ENCODE measurements around the gene RNF112.

Gene RNF112

DNA sequence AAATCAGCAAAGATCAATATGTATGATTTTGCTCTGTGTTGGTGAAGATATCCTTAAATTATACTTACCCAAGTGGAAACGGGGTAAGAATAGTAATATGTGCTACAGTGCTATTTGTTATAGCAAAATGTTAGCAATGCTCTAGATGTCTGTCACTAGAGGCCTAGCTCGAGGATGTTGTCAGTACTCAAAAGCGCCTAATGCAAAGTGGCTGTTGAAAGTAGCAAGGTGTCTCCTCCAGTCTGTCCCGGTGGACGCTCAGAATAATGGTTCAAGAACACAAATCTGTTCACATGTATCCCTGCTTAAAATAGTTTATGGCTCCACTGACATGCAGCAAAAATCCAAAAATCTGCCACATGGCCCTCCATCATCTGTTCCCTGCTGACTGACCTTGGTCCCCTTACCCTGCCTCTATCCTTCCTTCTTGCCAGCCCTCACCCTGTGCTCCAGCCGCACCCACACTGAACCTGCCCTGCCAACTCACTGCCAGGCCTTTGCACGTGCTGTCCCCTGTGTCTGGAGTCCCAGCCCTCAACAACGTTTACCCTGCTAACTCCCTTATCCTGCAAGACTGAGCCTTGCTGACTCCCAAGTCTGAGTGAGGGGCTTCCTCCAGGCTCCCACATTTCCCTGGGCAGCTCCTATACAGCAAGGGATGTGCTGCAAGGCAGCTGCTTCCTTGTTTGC lies 9.6 kb upstream of the RNF112 start:
- H3K27ac Mint-ChIP-seq = no peak overlapping the region
- TF ChIP-seq, protein P1, sequence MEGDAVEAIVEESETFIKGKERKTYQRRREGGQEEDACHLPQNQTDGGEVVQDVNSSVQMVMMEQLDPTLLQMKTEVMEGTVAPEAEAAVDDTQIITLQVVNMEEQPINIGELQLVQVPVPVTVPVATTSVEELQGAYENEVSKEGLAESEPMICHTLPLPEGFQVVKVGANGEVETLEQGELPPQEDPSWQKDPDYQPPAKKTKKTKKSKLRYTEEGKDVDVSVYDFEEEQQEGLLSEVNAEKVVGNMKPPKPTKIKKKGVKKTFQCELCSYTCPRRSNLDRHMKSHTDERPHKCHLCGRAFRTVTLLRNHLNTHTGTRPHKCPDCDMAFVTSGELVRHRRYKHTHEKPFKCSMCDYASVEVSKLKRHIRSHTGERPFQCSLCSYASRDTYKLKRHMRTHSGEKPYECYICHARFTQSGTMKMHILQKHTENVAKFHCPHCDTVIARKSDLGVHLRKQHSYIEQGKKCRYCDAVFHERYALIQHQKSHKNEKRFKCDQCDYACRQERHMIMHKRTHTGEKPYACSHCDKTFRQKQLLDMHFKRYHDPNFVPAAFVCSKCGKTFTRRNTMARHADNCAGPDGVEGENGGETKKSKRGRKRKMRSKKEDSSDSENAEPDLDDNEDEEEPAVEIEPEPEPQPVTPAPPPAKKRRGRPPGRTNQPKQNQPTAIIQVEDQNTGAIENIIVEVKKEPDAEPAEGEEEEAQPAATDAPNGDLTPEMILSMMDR (IDR thresholded peaks at IDR 0.05) = no peak
- DNase-seq = no peak
- H3K36me3 Mint-ChIP-seq (ENCODE audit: low read depth) = no peaks in the 10 kb centered on the region
- H3K27me3 Mint-ChIP-seq (ENCODE audit: low read depth, poor library complexity) = no peaks in the 10 kb centered on the region
- H3K9me3 Mint-ChIP-seq = no peaks in the 10 kb centered on the region
- H3K4me1 Mint-ChIP-seq = peaks cover 19% of the 10 kb centered on the region
- no peak overlapping the region for H3K4me3 Mint-ChIP-seq

DNA sequence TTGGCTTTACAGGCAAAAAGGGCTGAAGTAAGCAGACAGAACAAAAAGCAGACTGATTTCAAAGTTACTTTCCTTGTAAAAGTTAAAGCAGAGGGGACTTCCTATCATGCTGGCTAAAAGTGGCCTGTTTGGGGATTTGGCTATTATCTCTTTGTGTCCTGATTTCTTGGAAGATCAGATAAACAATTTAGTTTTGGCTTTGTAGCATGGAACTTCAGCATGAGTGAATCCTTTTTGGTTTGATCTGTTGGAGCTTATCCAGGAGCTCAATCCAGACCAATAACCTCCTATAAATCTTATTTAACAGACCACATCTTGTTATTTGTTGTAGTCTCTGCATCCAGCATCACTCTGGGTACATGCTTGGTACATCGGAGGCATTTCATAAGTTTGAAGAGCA lies 8.9 kb upstream of the RNF112 start:
- Mint-ChIP-seq H3K4me1 (peaks cover 14% of the 10 kb centered on the region), H3K27me3 (ENCODE audit: low read depth, poor library complexity) (no peaks in the 10 kb centered on the region), H3K27ac (no peak overlapping the region), H3K36me3 (ENCODE audit: low read depth) (no peaks in the 10 kb centered on the region), H3K9me3 (no peaks in the 10 kb centered on the region), H3K4me3 (no peak overlapping the region)
- TF ChIP-seq, protein P1 (IDR thresholded peaks at IDR 0.05) = no peak
- DNase-seq = no peak

DNA sequence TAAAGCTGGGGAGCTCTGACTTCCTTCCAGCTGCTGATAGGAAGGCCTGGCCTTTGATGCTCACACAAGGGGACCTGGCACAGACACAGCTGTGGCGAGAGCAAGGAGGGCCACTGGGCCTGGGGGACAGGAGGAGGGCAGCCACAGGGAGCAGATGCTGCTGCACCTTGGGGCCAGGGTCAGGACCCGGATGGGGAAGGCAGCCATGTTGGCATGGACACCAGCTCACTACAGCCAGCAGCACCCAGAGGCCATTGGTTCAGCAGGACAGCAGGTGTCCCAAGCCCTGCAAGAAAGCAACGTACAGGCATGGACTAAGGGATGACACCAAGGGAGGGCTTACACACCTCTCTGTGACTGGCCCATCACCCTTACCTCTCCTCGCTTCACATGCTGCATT lies 8.0 kb upstream of the RNF112 start:
- TF ChIP-seq, protein P1 (IDR thresholded peaks at IDR 0.05) = no peak
- peaks cover 10% of the 10 kb centered on the region for H3K4me1 Mint-ChIP-seq
- H3K9me3 Mint-ChIP-seq = no peaks in the 10 kb centered on the region

DNA sequence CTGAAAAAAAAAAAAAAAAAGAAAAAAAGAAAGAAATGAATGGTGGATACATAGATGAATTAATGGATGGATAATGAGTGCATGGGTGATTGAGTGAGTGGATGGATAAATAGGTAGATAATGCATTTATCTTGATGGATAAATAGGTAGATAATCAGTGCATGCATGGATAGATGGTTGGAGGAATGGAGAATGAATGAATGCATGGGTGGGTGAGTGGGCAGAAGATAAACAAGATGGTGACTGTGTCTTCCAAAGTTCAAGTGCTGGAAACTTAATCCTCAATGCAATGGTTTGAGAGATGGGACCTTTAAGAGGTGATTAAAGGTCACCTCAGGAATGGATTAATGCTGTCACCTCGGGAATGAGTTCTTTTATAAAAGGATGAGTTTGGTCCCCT lies 6.8 kb upstream of the RNF112 start:
- Mint-ChIP-seq H3K4me1 (no peaks in the 10 kb centered on the region), H3K4me3 (no peak overlapping the region), H3K27me3 (ENCODE audit: low read depth, poor library complexity) (no peaks in the 10 kb centered on the region), H3K36me3 (ENCODE audit: low read depth) (no peaks in the 10 kb centered on the region), H3K27ac (no peak overlapping the region), H3K9me3 (no peaks in the 10 kb centered on the region)
- DNase-seq = no peak
- TF ChIP-seq, protein P1 (IDR thresholded peaks at IDR 0.05) = no peak

More for the DNA sequence above, 8.0 kb upstream of the RNF112 start:
- DNase-seq = no peak
- Mint-ChIP-seq H3K27me3 (ENCODE audit: low read depth, poor library complexity) (no peaks in the 10 kb centered on the region), H3K36me3 (ENCODE audit: low read depth) (no peaks in the 10 kb centered on the region), H3K4me3 (no peak overlapping the region), H3K27ac (no peak overlapping the region)

DNA sequence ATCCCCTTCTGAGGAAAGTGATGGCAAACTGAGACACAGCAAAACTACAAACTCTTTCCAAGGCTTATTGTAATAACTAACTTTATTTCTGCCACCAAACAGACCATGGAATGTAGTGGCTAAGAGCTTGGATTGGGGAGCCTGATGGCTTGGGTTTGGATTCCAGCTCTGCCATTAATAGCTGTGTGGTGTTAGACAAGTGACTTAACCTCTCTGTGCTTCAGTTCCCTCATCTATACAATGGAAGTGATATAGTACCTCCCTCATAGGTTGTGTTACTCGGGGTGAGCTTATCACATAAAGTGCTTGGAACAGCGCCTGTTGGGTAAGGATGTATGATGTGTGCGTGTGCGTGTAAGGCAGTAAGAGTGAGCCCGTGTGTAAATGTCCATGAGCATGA lies 5.9 kb upstream of the RNF112 start:
- H3K4me1 Mint-ChIP-seq = peaks cover 2% of the 10 kb centered on the region

More for the DNA sequence above, 5.9 kb upstream of the RNF112 start:
- no peak for DNase-seq
- Mint-ChIP-seq H3K36me3 (ENCODE audit: low read depth) (no peaks in the 10 kb centered on the region), H3K9me3 (no peaks in the 10 kb centered on the region), H3K4me3 (no peak overlapping the region), H3K27me3 (ENCODE audit: low read depth, poor library complexity) (no peaks in the 10 kb centered on the region), H3K27ac (no peak overlapping the region)
- TF ChIP-seq, protein P1 (IDR thresholded peaks at IDR 0.05) = no peak

Measured in nephron progenitor cell (in vitro differentiated cells).